Measurements from ENCODE around the gene SORCS2. TPM values are rescaled to one million over a fixed set of nuclear protein-coding genes. Genes with fewer than 3 reads are reported as not detected.
A peak's percentile ranks its signal among the peaks of the same experiment; 100 is the strongest.

Gene SORCS2
- total RNA-seq, 1 donor from 2014 or later: 13.8 TPM

- TF ChIP-seq EZH2 (IDR thresholded peaks at IDR 0.05; ENCODE audit: insufficient read depth, low read length) (no peak), CTCF (IDR thresholded peaks at IDR 0.05; ENCODE audit: insufficient read depth, low read depth, low read length) (no peak)
Observed at GRCh38 chr4:7400671-7401298, 208.4 kb downstream of the SORCS2 start.

GRCh38 chr4:7402526-7402925 lies 210.2 kb downstream of the SORCS2 start:
- Mint-ChIP-seq H3K27me3 (ENCODE audit: low read depth, unreplicated experiment) (peaks cover 23% of the 10 kb centered on the region), H3K4me1 (ENCODE audit: low read depth, unreplicated experiment) (peaks cover 22% of the 10 kb centered on the region), H3K4me3 (ENCODE audit: unreplicated experiment) (no peak overlapping the region), H3K36me3 (ENCODE audit: low read depth, unreplicated experiment) (peaks cover 4% of the 10 kb centered on the region), H3K27ac (ENCODE audit: unreplicated experiment) (no peak overlapping the region), H3K9me3 (ENCODE audit: unreplicated experiment) (peaks cover 18% of the 10 kb centered on the region)
- no peaks in the 10 kb centered on the region for H3K79me2 ChIP-seq (ENCODE audit: insufficient read depth, low read length)
- DNase-seq (ENCODE audit: low read depth) (peak; percentile 55), FAIRE-seq (no peak)
- H3K9me3 ChIP-seq (ENCODE audit: insufficient read depth, low read depth, low read length): no peaks in the 10 kb centered on the region
- no peaks in the 10 kb centered on the region for H3K36me3 ChIP-seq (ENCODE audit: insufficient read depth, low read length)
- no peak overlapping the region for H3K4me2 ChIP-seq (ENCODE audit: low read length)
- H3K9ac ChIP-seq (ENCODE audit: low read length): no peak overlapping the region
- no peaks in the 10 kb centered on the region for H3K27me3 ChIP-seq (ENCODE audit: insufficient read depth, low read length)
- no peak overlapping the region for H2AFZ ChIP-seq (ENCODE audit: low read depth, low read length)
- H4K20me1 ChIP-seq (ENCODE audit: insufficient read depth, low read length): peaks cover 7% of the 10 kb centered on the region
- no peak overlapping the region for H3K27ac ChIP-seq (ENCODE audit: low read depth, low read length)
- TF ChIP-seq CTCF (IDR thresholded peaks at IDR 0.05; ENCODE audit: insufficient read depth, low read depth, low read length): no peak
- no peak for TF ChIP-seq EZH2 (IDR thresholded peaks at IDR 0.05; ENCODE audit: insufficient read depth, low read length)
- no peak overlapping the region for H3K4me3 ChIP-seq (ENCODE audit: insufficient read depth, low read depth, low read length)
- peaks cover 15% of the 10 kb centered on the region for H3K4me1 ChIP-seq (ENCODE audit: insufficient read depth, low read length)

More at GRCh38 chr4:7400671-7401298, 208.4 kb downstream of the SORCS2 start:
- H3K4me2 ChIP-seq (ENCODE audit: low read length): no peak overlapping the region
- FAIRE-seq: no peak
- peaks cover 33% of the 10 kb centered on the region for H3K4me1 Mint-ChIP-seq (ENCODE audit: low read depth, unreplicated experiment)
- no peaks in the 10 kb centered on the region for H3K27me3 ChIP-seq (ENCODE audit: insufficient read depth, low read length)
- peaks cover 4% of the 10 kb centered on the region for H4K20me1 ChIP-seq (ENCODE audit: insufficient read depth, low read length)
- H3K36me3 ChIP-seq (ENCODE audit: insufficient read depth, low read length): no peaks in the 10 kb centered on the region
- H3K4me3 ChIP-seq (ENCODE audit: insufficient read depth, low read depth, low read length): no peak overlapping the region
- no peak for DNase-seq (ENCODE audit: low read depth)
- no peaks in the 10 kb centered on the region for H3K79me2 ChIP-seq (ENCODE audit: insufficient read depth, low read length)
- no peak overlapping the region for H3K4me3 Mint-ChIP-seq (ENCODE audit: unreplicated experiment)
- no peak overlapping the region for H3K27ac ChIP-seq (ENCODE audit: low read depth, low read length)
- no peak overlapping the region for H2AFZ ChIP-seq (ENCODE audit: low read depth, low read length)
- H3K27ac Mint-ChIP-seq (ENCODE audit: unreplicated experiment): no peak overlapping the region
- peaks cover 4% of the 10 kb centered on the region for H3K36me3 Mint-ChIP-seq (ENCODE audit: low read depth, unreplicated experiment)
- H3K9ac ChIP-seq (ENCODE audit: low read length): no peak overlapping the region
- no peaks in the 10 kb centered on the region for H3K9me3 ChIP-seq (ENCODE audit: insufficient read depth, low read depth, low read length)
- peaks cover 27% of the 10 kb centered on the region for H3K4me1 ChIP-seq (ENCODE audit: insufficient read depth, low read length)
- H3K27me3 Mint-ChIP-seq (ENCODE audit: low read depth, unreplicated experiment): peaks cover 21% of the 10 kb centered on the region
- peaks cover 15% of the 10 kb centered on the region for H3K9me3 Mint-ChIP-seq (ENCODE audit: unreplicated experiment)

GRCh38 chr4:7403001-7403400 lies 210.7 kb downstream of the SORCS2 start:
- Histone ChIP-seq H3K27me3 (ENCODE audit: insufficient read depth, low read length) (no peaks in the 10 kb centered on the region), H3K27ac (ENCODE audit: low read depth, low read length) (no peak overlapping the region), H2AFZ (ENCODE audit: low read depth, low read length) (no peak overlapping the region), H3K4me1 (ENCODE audit: insufficient read depth, low read length) (peaks cover 11% of the 10 kb centered on the region), H3K36me3 (ENCODE audit: insufficient read depth, low read length) (no peaks in the 10 kb centered on the region), H4K20me1 (ENCODE audit: insufficient read depth, low read length) (peaks cover 7% of the 10 kb centered on the region), H3K79me2 (ENCODE audit: insufficient read depth, low read length) (no peaks in the 10 kb centered on the region), H3K4me2 (ENCODE audit: low read length) (no peak overlapping the region), H3K9me3 (ENCODE audit: insufficient read depth, low read depth, low read length) (no peaks in the 10 kb centered on the region), H3K4me3 (ENCODE audit: insufficient read depth, low read depth, low read length) (no peak overlapping the region), H3K9ac (ENCODE audit: low read length) (no peak overlapping the region)
- no peak for TF ChIP-seq CTCF (IDR thresholded peaks at IDR 0.05; ENCODE audit: insufficient read depth, low read depth, low read length)
- TF ChIP-seq EZH2 (IDR thresholded peaks at IDR 0.05; ENCODE audit: insufficient read depth, low read length): no peak
- H3K9me3 Mint-ChIP-seq (ENCODE audit: unreplicated experiment): peaks cover 20% of the 10 kb centered on the region
- H3K36me3 Mint-ChIP-seq (ENCODE audit: low read depth, unreplicated experiment): peaks cover 4% of the 10 kb centered on the region
- DNase-seq (ENCODE audit: low read depth) (peak; percentile 87), FAIRE-seq (peak; percentile 73)
- no peak overlapping the region for H3K27ac Mint-ChIP-seq (ENCODE audit: unreplicated experiment)
- H3K4me1 Mint-ChIP-seq (ENCODE audit: low read depth, unreplicated experiment): peaks cover 17% of the 10 kb centered on the region
- H3K4me3 Mint-ChIP-seq (ENCODE audit: unreplicated experiment): no peak overlapping the region
- peaks cover 23% of the 10 kb centered on the region for H3K27me3 Mint-ChIP-seq (ENCODE audit: low read depth, unreplicated experiment)

Data from astrocyte (in vitro differentiated cells and primary cell).